Mesodermal cell (in vitro differentiated cells): Measurements from ENCODE around the gene COASY. TPM values are rescaled to one million over a fixed set of nuclear protein-coding genes. Genes with fewer than 3 reads are reported as not detected.

Source experiments
- H3K27ac ChIP-seq: 2 replicates; pipeline ENCODE4 v1.7.0; 2013; ENCODE audit warnings: mild to moderate bottlenecking, low read depth, low read length, moderate library complexity; ENCODE audit not compliant: severe bottlenecking
- H3K36me3 ChIP-seq: 2 replicates; pipeline ENCODE4 v1.7.1; 2013; ENCODE audit warnings: mild to moderate bottlenecking, low read length, moderate library complexity; ENCODE audit not compliant: control insufficient read depth, insufficient read depth
- H3K4me1 ChIP-seq: one replicate; pipeline ENCODE4 v1.7.1; 2013; ENCODE audit warnings: mild to moderate bottlenecking, low read length; ENCODE audit not compliant: insufficient read depth, control insufficient read depth, poor library complexity, severe bottlenecking
- H3K4me3 ChIP-seq: 2 replicates; pipeline ENCODE4 v1.7.0; 2013; ENCODE audit warnings: low read length, control low read depth, mild to moderate bottlenecking; ENCODE audit not compliant: insufficient read depth, poor library complexity, severe bottlenecking; ENCODE audit errors: extremely low read depth
- H3K9me3 ChIP-seq: 2 replicates; pipeline ENCODE4 v1.7.1; 2013; ENCODE audit warnings: mild to moderate bottlenecking, low read length, moderate library complexity; ENCODE audit not compliant: control insufficient read depth
- WGBS, 2 experiments: methylation state at CpG; one replicate each; pipeline ENCODE4 v1.1.5; 2013; ENCODE audit warnings: missing lambda C conversion rate in 2 of 2; ENCODE audit not compliant: insufficient coverage in 2 of 2; 5-methylcytosine and 5-hydroxymethylcytosine counted together
- polyA plus RNA-seq, 2 experiments: library from polyadenylated mRNA; stranded (reverse); fragments of 50-300 nt; gene quantifications; one replicate each; pipeline ENCODE4 v1.2.3, GENCODE V29; 2013

COASY gene
- 68.8 TPM for polyA plus RNA-seq (2013, experiment 1 of 2)
- polyA plus RNA-seq (2013, experiment 2 of 2), result 60.4 TPM

DNA sequence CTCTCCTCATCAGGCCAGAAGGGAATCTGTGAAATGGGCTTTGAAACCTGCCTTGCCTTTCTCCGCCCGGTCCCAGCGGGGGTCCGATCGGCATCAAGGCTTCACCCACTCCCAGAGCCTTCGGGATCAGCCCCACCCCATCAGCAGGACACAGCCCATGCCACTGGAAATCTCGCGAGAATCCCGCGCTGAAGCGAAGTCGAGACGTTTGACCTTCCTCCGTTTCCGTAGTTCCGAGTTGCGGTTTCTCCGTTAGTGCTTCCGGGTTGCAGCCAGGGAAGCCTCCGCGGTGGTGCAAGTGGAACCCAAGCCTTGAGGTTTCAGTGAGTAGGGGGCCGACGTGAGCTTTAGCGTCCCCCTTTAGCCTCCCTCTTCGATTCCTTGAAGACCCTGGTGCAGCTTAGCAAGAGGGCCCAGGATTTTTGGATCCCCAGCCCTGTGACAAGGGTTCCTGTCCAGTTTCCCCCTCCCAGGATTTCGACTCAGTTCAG lies at the start of gene COASY:
COASY (plus strand) TSS at position 252 of the 491 bp plus-strand sequence. CDS start 475 bp downstream, outside the sequence.
- peaks cover 33% of the 10 kb centered on the region for H3K36me3 ChIP-seq
- 0 to 1% methylated on average over 26 of the region's 26 CpGs for WGBS, 2 experiments
- peak within 1 kb of the TSS; percentile 71 for H3K27ac ChIP-seq
- H3K4me1 ChIP-seq, result peaks cover 19% of the 10 kb centered on the region
- no peaks in the 10 kb centered on the region for H3K9me3 ChIP-seq
- H3K4me3 ChIP-seq, result peak within 1 kb of the TSS; percentile 87

DNA sequence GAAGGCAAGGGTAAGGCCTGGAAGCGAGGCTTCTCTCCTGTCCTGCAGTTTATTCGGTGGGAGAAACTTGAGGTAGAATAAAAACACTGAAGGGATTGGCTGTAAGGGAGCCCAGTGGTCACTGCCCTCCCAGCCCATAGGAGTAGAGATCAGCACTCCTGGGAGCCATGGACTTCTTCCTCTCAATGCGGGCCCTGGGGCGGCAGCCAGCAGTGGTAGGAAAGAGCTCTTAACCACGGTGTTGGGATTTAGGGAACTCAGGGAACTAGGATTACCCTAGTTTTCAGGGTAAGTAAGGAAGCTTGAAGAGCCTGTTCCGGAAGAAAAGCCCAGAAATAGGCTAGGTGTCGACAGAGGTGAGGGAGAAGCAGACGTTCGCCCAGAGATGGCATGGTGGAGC lies 49.7 kb upstream of the COASY start:
- H3K36me3 ChIP-seq, result peaks cover 53% of the 10 kb centered on the region
- 91 to 94% methylated on average over 6 to 8 of the region's 9 CpGs for WGBS, 2 experiments

GRCh38 chr17:42512733-42513251 lies 49.2 kb upstream of the COASY start:
- Histone ChIP-seq H3K4me3 (no peak overlapping the region), H3K36me3 (peaks cover 47% of the 10 kb centered on the region), H3K4me1 (peaks cover 14% of the 10 kb centered on the region), H3K9me3 (no peaks in the 10 kb centered on the region), H3K27ac (no peak overlapping the region)
- WGBS, 2 experiments, result 91% methylated on average over 4 to 5 of the region's 6 CpGs

More for the DNA sequence above, 49.7 kb upstream of the COASY start:
- H3K27ac ChIP-seq, result no peak overlapping the region
- H3K4me1 ChIP-seq, result peaks cover 12% of the 10 kb centered on the region
- H3K4me3 ChIP-seq, result no peak overlapping the region
- no peaks in the 10 kb centered on the region for H3K9me3 ChIP-seq

GRCh38 chr17:42513686-42514085 lies 48.3 kb upstream of the COASY start:
- peaks cover 38% of the 10 kb centered on the region for H3K36me3 ChIP-seq
- H3K27ac ChIP-seq, result no peak overlapping the region
- H3K4me1 ChIP-seq, result peaks cover 23% of the 10 kb centered on the region

DNA sequence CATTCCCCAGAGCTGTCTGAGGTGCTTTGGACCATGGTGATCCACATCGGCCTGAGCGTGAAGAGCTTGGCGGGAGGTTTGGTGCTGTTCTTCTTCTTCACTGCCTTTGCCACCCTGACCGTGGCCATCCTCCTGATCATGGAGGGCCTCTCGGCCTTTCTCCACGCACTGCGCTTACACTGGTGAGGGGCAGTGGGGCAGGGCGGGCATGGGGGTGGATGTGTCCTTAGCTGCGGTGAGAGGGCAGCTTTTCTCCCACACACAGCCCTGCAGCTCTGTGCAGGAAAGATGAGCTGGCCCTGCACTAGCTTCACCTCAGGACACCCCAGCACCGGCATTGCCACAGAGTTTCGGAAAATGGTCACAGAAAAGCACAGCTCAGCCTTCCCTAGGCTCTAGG lies 47.7 kb upstream of the COASY start:
- no peaks in the 10 kb centered on the region for H3K9me3 ChIP-seq
- 98 to 100% methylated on average over 4 to 11 of the region's 11 CpGs for WGBS, 2 experiments
- H3K36me3 ChIP-seq, result peaks cover 32% of the 10 kb centered on the region
- no peak overlapping the region for H3K27ac ChIP-seq
- H3K4me3 ChIP-seq, result no peak overlapping the region
- H3K4me1 ChIP-seq, result peaks cover 29% of the 10 kb centered on the region

More at GRCh38 chr17:42513686-42514085, 48.3 kb upstream of the COASY start:
- Histone ChIP-seq H3K4me3 (no peak overlapping the region), H3K9me3 (no peaks in the 10 kb centered on the region)
- 93 to 96% methylated on average over 6 to 11 of the region's 11 CpGs for WGBS, 2 experiments

DNA sequence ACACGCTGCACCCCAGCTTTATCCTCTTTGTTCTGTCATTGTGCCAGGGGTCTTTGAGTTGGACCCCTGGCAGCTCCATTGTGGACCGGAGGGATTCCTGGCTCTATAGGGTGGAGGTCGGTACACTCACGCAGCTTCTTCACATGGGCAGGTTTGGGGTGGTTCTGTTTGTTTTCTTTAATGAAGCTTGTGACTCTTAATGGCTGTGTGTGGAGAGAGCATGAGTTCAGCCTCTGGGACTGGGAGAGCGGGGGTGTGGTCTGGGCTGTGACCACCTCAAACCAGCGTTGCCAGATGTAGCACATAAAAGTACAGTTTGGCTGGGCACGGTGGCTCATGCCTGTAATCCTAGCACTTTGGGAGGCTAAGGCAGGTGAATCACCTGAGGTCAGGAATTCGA lies 47.1 kb upstream of the COASY start:
- WGBS, 2 experiments, result 88 to 94% methylated on average over 5 to 7 of the region's 8 CpGs
- Histone ChIP-seq H3K4me1 (peaks cover 35% of the 10 kb centered on the region), H3K27ac (no peak overlapping the region), H3K36me3 (peaks cover 27% of the 10 kb centered on the region), H3K4me3 (no peak overlapping the region), H3K9me3 (no peaks in the 10 kb centered on the region)

GRCh38 chr17:42517516-42517915 lies 44.4 kb upstream of the COASY start:
- Histone ChIP-seq H3K9me3 (no peaks in the 10 kb centered on the region), H3K4me3 (no peak overlapping the region), H3K27ac (no peak overlapping the region), H3K36me3 (peaks cover 26% of the 10 kb centered on the region), H3K4me1 (peaks cover 58% of the 10 kb centered on the region)
- WGBS, 2 experiments, result 5 to 32% methylated on average over 5 of the region's 9 CpGs

DNA sequence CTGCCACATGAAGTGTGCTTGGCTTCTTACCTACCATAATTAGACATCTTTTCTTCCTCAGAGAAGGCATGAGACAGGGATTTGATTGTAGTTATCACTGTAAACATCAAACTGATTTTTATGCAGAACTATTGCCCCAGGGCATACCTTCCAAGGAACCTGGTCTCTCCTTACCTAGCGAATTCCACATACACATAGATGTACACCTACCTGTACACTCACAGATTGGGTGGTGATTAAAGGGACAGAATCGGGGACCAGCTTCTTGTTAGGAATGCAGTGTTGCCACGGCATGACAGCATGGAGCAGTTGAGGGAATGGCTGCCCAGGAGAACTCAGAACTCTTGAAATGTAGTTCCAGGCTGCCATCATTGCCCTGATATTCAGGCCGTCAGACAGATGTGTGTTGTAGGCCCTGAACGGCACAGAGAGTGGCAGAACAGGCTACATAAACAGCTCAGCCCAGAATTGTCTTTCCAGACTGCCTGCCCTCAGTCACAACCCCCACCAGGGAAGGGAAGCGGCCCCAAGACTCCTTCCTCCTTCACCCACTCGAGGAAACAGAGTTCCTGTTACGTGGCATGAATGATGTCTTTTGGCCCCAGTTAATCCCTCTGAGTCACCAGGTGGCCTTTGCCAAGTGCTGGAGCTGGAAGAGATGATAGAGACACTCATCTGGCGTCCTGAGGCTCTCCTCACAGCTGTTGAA lies 43.7 kb upstream of the COASY start:
- H3K27ac ChIP-seq, result peak overlapping the region; percentile 100

GRCh38 chr17:42518755-42519545 lies 43.0 kb upstream of the COASY start:
- Histone ChIP-seq H3K4me3 (no peak overlapping the region), H3K4me1 (peaks cover 64% of the 10 kb centered on the region), H3K27ac (peak overlapping the region; percentile 100), H3K36me3 (peaks cover 26% of the 10 kb centered on the region), H3K9me3 (no peaks in the 10 kb centered on the region)
- WGBS, 2 experiments, result 100% methylated on average over 2 of the region's 6 CpGs

More for the DNA sequence above, 43.7 kb upstream of the COASY start:
- 89 to 95% methylated on average over 5 of the region's 9 CpGs for WGBS, 2 experiments
- no peak overlapping the region for H3K4me3 ChIP-seq
- no peaks in the 10 kb centered on the region for H3K9me3 ChIP-seq
- peaks cover 61% of the 10 kb centered on the region for H3K4me1 ChIP-seq
- peaks cover 30% of the 10 kb centered on the region for H3K36me3 ChIP-seq

DNA sequence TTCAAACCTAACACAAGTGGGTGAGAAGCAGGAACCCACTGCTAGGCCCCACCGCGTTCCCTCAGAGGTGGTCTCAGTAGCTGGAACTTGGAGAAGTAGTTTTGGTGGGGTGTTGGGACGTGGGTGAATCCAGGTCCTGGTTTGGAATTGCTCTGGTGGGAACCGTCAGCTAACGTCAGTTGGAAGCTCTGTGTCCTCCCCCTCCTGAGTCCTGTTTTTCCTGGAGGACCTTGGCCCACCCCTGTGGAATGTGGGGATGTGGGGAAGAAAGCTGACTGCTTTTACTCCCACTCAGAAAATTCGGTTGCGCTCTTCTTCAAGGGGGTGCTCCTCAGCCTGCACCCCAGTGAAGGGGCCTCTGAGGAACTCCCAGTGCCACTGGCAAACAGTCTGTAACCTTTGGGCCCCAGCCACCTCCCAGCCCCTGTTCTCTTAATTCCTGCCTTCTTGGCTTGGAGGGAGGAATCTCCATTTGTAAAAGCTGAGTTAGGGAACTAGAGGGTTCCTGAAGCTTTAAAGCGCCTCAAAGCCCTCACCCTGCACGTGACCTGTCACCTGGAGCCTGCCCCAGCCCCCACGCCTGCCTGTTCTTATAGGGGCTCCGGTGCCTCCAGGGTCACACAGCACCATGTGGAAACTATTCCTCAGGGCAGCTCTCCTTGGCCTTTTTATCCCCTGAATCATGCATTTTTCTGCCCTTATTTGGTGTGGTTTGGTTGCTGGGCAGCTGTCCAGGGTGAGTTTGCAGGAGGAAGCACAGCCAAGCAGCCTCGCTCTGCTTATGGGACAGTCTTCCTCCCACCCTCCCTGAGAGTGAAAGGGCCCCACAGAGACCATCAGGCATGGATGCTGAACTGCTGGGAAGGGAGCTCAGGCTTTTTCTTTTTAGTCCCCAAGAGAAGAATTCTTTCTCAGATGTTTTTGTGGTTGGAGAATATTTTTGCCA lies 42.1 kb upstream of the COASY start:
- H3K9me3 ChIP-seq, result no peaks in the 10 kb centered on the region
- peaks cover 64% of the 10 kb centered on the region for H3K4me1 ChIP-seq
- peaks cover 26% of the 10 kb centered on the region for H3K36me3 ChIP-seq
- peak overlapping the region; percentile 100 for H3K27ac ChIP-seq
- peak overlapping the region; percentile 15 for H3K4me3 ChIP-seq
- 24 to 29% methylated on average over 6 to 8 of the region's 12 CpGs for WGBS, 2 experiments
